HG02938 (cell line): Measurements from ENCODE around the gene FOXL1.

ENCODE experiments used
- ATAC-seq: cut with Tn5 transposase; IDR thresholded peaks from one replicate; pipeline ENCODE4 v1.9.1; 2021; ENCODE audit warnings: mild to moderate bottlenecking, moderate library complexity; ENCODE audit not compliant: unreplicated experiment

The FOXL1 gene

GRCh38 chr16:86578061-86578599 lies at the start of gene FOXL1:
TSS of gene FOXL1 (plus strand) at chr16:86578549. CDS start at chr16:86578724, 175 bp downstream.
- no peak for ATAC-seq

DNA sequence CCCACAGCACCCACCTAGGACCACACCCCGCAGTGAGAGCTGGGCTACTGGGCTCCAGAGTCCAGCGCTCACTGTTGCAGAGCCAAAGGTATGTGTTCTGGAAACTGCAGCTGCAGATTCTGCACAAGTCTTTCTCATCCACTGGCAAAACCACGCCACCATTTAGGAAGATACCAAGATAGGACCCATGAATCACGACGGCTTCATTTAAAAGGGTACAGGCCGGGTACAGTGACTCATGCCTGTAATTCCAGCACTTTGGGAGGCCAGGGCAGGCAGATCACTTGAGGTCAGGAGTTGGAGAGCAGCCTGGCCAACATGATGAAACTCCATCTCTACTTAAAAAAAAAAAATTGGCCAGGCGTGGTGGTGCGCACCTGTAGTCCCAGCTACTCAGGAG lies 49.2 kb upstream of the FOXL1 start:
- no peak for ATAC-seq

- ATAC-seq, result no peak
Observed at GRCh38 chr16:86530251-86531190, 47.8 kb upstream of the FOXL1 start.

DNA sequence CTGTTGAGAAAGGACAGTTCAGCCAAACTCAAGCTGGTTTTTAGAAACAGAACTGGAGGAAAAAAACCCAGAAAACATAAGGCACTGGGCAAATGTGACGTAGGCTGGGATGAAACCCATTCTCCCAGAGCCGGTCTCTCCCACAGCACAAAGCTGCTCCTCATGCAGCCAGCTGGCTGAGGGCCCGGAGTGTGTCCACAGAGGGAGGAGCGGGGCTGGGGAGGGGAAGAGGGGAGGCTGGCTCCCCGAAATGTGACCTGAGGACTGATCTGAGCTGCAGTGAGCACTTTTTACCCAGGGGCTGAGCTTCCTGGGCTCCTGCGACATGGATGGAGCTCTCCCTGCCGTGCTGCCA lies 47.2 kb upstream of the FOXL1 start:
- no peak for ATAC-seq

GRCh38 chr16:86531641-86532525 lies 46.5 kb upstream of the FOXL1 start:
- ATAC-seq, result no peak

GRCh38 chr16:86532526-86532815 lies 45.9 kb upstream of the FOXL1 start:
- ATAC-seq, result no peak

DNA sequence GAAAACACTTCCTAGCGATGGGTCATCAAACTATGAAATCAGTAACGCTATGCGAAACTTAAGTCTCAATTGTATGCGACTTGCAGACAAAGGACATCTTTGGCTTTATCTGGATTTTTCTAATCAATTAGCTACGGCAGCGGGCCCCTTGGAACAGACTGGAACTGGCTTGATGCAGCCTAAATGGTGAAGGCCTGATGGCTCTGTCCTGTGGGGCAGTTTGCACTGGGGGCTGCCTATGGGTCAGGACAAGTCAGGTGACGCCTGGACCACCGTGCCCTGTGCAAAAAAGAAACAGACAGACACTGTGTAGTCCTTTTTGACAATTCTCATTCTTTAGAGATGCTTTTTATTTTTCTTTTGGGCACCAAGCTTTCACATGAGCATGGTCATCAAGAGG lies 45.3 kb upstream of the FOXL1 start:
- ATAC-seq, result no peak

GRCh38 chr16:86533767-86534351 lies 44.5 kb upstream of the FOXL1 start:
- no peak for ATAC-seq

GRCh38 chr16:86534779-86535615 lies 43.4 kb upstream of the FOXL1 start:
- ATAC-seq, result no peak

- ATAC-seq, result no peak
Observed at GRCh38 chr16:86536621-86537020, 41.7 kb upstream of the FOXL1 start.

GRCh38 chr16:86537486-86537885 lies 40.9 kb upstream of the FOXL1 start:
- ATAC-seq, result no peak

- no peak for ATAC-seq
Observed at GRCh38 chr16:86538196-86538780, 40.1 kb upstream of the FOXL1 start.

DNA sequence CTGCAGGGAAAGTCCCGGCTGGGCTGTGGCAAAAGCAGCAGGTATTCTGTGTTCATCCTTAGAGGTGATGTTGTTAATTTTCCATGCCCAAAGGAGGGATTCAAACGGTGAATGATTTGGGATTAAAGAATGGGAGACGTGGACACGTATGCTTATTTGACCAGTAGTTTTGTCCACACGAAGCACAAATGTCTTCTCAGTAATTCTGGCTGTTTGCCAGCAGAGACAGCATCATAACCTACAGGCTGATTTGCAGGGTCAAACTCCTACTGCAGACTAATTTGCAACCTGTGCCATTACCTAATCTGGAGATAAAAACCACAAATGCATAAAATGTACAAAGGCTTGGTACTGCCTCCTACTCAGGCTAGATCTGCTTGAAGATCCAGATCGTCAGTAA lies 37.5 kb upstream of the FOXL1 start:
- ATAC-seq, result no peak

DNA sequence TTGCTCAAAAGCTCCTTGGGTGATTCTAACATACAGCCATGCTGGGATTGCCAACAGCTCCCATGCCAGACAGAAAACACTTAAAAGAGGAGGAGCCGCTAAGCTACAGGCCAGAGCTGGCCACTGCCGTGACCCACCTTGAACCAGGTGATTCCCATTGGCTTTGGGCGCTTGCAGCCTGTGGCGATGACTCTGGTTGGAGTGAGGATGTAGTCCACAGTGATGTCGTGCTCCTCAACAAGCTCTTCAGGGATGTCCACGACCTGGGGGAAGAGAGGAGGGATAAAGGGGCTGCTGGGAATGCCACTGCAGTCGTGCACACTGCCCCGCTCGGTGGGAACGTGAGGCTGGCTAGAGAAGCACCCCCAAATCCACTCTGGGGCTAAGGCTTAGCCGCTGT lies 36.8 kb upstream of the FOXL1 start:
- ATAC-seq, result no peak

DNA sequence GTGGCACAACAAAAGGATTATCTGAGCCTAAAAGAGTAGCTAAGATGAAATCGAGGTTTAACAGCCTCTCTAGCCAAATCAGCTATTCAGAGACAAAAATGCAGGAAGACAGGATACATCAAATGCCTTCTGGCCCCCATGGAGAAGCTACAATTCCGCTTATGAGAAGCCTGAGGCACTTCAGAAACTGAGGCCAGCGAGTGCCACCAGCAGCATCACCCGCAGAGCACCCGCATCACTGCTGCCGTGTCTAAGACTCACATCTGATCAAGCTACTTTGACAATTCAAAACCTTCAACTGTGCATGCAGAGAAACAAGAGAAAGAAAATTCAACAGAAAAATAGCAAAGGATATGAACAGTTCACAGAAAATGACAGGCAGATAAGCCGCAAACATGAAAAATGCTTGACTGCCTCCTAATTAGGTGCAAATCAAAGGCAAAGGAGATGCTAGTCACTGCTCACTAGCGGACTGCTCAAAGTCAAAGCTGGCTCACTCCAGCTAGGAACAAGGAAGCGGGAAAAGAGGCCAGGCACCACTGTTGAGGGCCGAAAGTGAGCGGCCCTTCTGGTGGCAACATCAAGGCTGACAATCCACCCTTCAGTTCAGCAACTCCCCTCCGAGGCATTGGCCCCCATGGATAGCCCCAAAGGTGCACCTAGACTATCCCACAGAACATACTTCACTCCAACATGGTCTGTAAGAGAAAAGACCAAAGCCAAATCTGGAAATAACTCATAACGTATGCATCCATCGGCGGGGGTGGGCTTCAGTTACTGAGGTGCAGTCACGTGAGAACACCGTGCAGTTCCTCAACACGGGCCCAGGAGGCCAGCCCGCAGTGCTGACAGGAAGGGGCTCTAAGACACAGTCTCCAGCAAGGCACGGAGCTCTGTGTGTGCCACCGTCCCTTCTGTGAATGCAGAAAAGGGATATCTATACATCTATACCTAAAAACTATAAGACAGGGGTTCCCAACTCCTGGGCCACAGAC lies 35.3 kb upstream of the FOXL1 start:
- ATAC-seq, result no peak

DNA sequence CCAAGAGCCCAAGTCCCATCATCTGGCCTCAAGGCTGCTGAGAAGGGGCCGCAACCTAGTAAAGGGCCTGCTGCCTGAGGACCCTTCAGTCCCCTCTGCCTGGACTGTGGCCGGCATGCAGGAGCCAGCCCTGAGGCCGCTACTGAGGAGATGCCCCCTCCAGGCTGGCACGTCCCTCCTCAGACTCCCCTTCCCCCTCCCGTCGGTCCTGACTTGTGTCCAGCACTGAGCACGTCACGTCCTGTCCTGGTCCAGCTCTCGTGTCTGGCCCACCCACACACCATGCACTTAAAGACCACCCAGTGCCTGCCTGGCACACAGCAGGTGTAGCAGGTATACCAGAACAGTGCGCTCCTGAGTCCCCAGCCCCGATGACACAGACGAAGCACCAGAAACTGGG lies 32.9 kb upstream of the FOXL1 start:
- no peak for ATAC-seq

- no peak for ATAC-seq
Observed at GRCh38 chr16:86545954-86546637, 32.3 kb upstream of the FOXL1 start.

DNA sequence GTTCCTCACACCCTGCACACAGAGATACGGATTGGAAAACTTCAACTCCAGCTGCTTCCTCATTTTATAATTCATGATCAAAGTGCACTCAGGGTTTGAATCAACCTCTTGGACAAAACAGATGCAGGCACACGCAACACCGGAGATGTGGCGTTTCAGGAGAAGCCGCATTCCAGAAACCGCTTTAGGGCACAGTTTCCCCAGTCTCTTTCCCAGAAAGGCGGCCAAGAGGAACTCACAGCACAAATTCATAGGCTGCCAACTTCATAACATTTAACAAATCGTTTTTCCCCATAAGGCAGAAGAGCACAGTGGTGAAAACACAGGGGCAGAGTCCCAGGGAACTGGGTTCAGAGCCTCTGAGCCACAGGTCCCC lies 31.7 kb upstream of the FOXL1 start:
- ATAC-seq, result no peak
